Heart right ventricle (tissue), 16 donors: ENCODE results near the gene ACAA2. TPM values are rescaled to one million over a fixed set of nuclear protein-coding genes. Genes with fewer than 3 reads are reported as not detected.

Experiments used
- ATAC-seq, 8 donors: fragments of 200-7000 bp; cut with Tn5 transposase; one replicate each; pipeline ENCODE4 v1.9.1; 2020; ENCODE audit warnings: mild to moderate bottlenecking in 8 of 8, moderate library complexity in 8 of 8, moderate number of reproducible peaks in 1 of 8
- DNase-seq, 2 donors: peaks; one replicate each; pipeline ENCODE4 v3.0.0-alpha.2; 2020
- H3K27ac ChIP-seq, 10 donors: fragments of 200-600 bp; sonication (generic) in 2 of 10; one replicate each; pipeline versions ENCODE4 v1.5.0 to v1.8.0; 2020 to 2022; ENCODE audit warnings: mild to moderate bottlenecking in 3 of 10
- H3K27me3 ChIP-seq, 7 donors: fragments of 200-600 bp; one replicate each; pipeline ENCODE4 v1.8.0; 2021 to 2022; ENCODE audit warnings: mild to moderate bottlenecking in 2 of 7
- H3K36me3 ChIP-seq, 9 donors: fragments of 200-600 bp; sonication (generic) in 1 of 9; one replicate each; pipeline versions ENCODE4 v1.5.0 to v1.8.0; 2020 to 2022; ENCODE audit warnings: mild to moderate bottlenecking in 2 of 9
- H3K4me1 ChIP-seq, 9 donors: fragments of 200-600 bp; sonication (generic) in 1 of 9; one replicate each; pipeline versions ENCODE4 v1.5.0 to v1.8.0; 2020 to 2022; ENCODE audit warnings: mild to moderate bottlenecking in 4 of 9
- H3K4me3 ChIP-seq, 10 donors: fragments of 200-600 bp; sonication (generic) in 2 of 10; one replicate each; pipeline versions ENCODE4 v1.5.0 to v1.8.0; 2020 to 2022; ENCODE audit warnings: mild to moderate bottlenecking in 7 of 10, moderate library complexity in 2 of 10
- H3K9me3 ChIP-seq, 11 donors: fragments of 200-600 bp in 10 of 11; sonication (generic) in 2 of 11; one replicate each; pipeline versions ENCODE4 v1.5.0 to v1.8.0; 2013 to 2022; ENCODE audit warnings: mild to moderate bottlenecking in 2 of 11, control low read depth in 1 of 11, moderate library complexity in 1 of 11
- CTCF ChIP-seq, 9 donors: fragments of 200-600 bp; sonication (generic) in 2 of 9; IDR thresholded peaks; one replicate each; pipeline versions ENCODE4 v1.5.0 to v1.8.0; 2021 to 2022; ENCODE audit warnings: antibody characterized with exemption in 9 of 9, mild to moderate bottlenecking in 5 of 9, moderate library complexity in 1 of 9
- WGBS, 2 donors: extraction: QIAGEN DNeasy Blood & Tissue Kit; methylation state at CpG; one replicate each; pipeline ENCODE4 v1.1.7; 2013; ENCODE audit warnings: inconsistent platforms in 1 of 2; 5-methylcytosine and 5-hydroxymethylcytosine counted together
- intact Hi-C, 10 donors: fragments of 100-400 bp; cut with DNase I; formaldehyde crosslinking; loops; one replicate each; pipeline versions ENCODE4 v1.11.1 to v1.14.2; 2022
- polyA plus RNA-seq, 2 donors: library from polyadenylated mRNA; stranded (reverse); fragments of 200-250 nt; gene quantifications; one replicate each; pipeline ENCODE4 v1.2.3, GENCODE V29; 2013
- total RNA-seq, 10 donors: library from RNA; stranded (reverse); fragmentation: NEBNext Ultra II Directional in 3 of 10; extraction: Animal tissue kit (Norgen Biotek cat#: 25700) in 3 of 10; gene quantifications; one replicate each; pipeline versions ENCODE4 v1.2.1 to v1.2.4, GENCODE V29; 2021 to 2023
- donor health status: Arrhythmogenic right ventricular cardiomyopathy.
- donor health status: ischemic (EF 13 %, LVEDD 7.1; RV severe dilation, severe dysfunction).
- donor health status: healthy with polysubstance abuse.
- donor health status: DM: no; HTN: yes; CAD: no.
- donor health status: DM: no; HTN: no; CAD: no.
- donor health status: ischemic (EF 25% LVEDD 6.9; RV normal size, moderate dysfunction).
- donor health status: ischemic (EF 25% LVEDD 5.7; RV mildly dilated, moderate dysfunction).
- donor health status: healthy.
- donor health status: DM: yes; HTN: yes; CAD: no.
- donor health status: Ischemic cardiomyopathy.
- donor health status: ischemic (EF 35%, LVEDD 5.7; RV mildly dilated, moderate dysfunction).
- donor health status: nonischemic (EF 11% LVEDD 7.7; RV severe dilation, severe dysfunction).
- donor health status: DM: yes; HTN: yes; CAD: no.
- donor health status: PGD.
- donor health status: ischemic (EF 29% LVEDD 5.4; RV normal size, mild dysfunction).
- donor health status: nonischemic (EF 23%, LVEDD 6.1; RV moderate dilation, normal function).

ACAA2 gene
- total and polyA plus RNA-seq, 12 donors: 46.7 to 377 (median 247) TPM

DNA sequence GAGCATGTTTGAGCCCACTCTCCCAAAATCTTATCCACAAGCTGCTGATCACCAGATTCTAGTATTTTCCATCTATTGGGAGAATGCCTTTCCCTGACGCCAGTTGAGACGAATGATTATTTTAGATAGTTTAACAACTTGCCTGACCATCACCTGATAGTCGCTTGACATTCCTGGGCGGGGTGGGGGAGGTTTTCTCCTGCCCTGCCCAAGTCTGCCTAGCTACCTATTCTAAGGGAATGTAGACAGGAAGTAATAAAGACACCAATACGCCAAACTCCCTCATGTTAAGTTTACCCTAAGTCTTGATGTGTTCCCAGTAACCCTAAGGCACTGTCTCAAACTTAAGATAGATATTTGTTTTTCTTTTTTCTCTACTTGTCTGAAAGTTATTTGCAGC, 4.6 kb upstream of the ACAA2 start:
- intact Hi-C loops: no loop called here
- WGBS, 2 donors: 94 to 97% methylated on average over 5 of the region's 5 CpGs
- H3K27ac ChIP-seq: no peak overlapping the region
- H3K4me3 ChIP-seq: no peak overlapping the region
- H3K36me3 ChIP-seq: peaks cover 0 to 7% (median 0%) of the 10 kb centered on the region in 9 donors
- peaks cover 0 to 14% (median 3%) of the 10 kb centered on the region in 9 donors for H3K4me1 ChIP-seq
- H3K27me3 ChIP-seq: no peaks in the 10 kb centered on the region
- H3K9me3 ChIP-seq: no peaks in the 10 kb centered on the region
- DNase-seq (no peak), ATAC-seq (no peak)
- TF ChIP-seq CTCF (IDR thresholded peaks at IDR 0.05): no peak

DNA sequence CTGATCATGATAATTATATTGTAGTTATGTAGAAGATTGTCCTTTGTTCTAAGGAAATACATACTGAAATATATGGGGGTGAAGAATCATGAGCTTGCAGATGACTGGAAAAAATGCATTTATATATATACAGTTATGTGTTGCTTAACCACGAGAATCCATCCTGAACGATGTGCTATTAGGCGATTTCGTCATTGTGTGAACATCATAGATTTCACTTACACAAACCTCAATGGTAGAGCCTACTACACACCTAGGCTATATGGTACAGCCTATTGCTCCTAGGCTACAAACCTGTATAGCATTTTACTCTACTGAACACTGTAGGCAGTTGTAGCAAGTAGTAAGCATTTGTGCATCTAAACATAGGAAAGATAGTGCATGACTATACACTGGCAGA, 2.6 kb upstream of the ACAA2 start:
- ATAC-seq (no peak), DNase-seq (no peak)
- intact Hi-C loops: no loop called here
- no peaks in the 10 kb centered on the region for H3K27me3 ChIP-seq
- TF ChIP-seq CTCF (IDR thresholded peaks at IDR 0.05): no peak
- peaks cover 3 to 33% (median 16%) of the 10 kb centered on the region in 9 donors for H3K4me1 ChIP-seq
- H3K36me3 ChIP-seq: peaks cover 0 to 7% (median 0%) of the 10 kb centered on the region in 9 donors
- no peak overlapping the region for H3K27ac ChIP-seq
- H3K4me3 ChIP-seq: no peak overlapping the region
- WGBS, 2 donors: 94 to 96% methylated on average over 4 of the region's 4 CpGs
- H3K9me3 ChIP-seq: no peaks in the 10 kb centered on the region

DNA sequence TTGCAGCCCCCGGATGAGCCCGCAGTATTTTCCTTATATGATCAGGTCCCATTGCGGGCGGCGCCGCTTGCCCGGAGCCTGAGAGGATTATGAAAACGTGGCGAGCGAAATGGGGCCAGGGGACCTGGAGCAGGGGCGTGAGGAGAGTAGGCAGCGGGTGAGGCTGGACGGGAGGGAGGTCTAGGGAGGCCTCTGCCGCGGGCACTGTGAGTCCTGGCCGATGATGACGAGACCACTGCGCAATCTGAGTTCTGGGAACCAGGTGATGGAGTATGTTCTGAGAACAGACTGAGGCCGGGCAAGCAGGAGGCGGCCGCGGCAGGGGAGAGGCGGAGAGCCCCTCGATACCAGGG, 790 bp upstream of the ACAA2 start:
- DNase-seq: peak in 1 of 2 donors; percentile 64
- H3K27me3 ChIP-seq: no peaks in the 10 kb centered on the region
- H3K9me3 ChIP-seq: peaks cover 0 to 11% (median 2%) of the 10 kb centered on the region in 11 donors
- peak; percentile 31 to 74 (median 68) for ATAC-seq
- H3K27ac ChIP-seq: peak overlapping the region; percentile 91 to 100 (median 98)
- no peak for TF ChIP-seq CTCF (IDR thresholded peaks at IDR 0.05)
- intact Hi-C loops: no loop called here
- WGBS, 2 donors: 0 to 1% methylated on average over 24 of the region's 24 CpGs
- H3K4me1 ChIP-seq: peaks cover 3 to 31% (median 16%) of the 10 kb centered on the region in 9 donors
- H3K4me3 ChIP-seq: peak overlapping the region; percentile 65 to 86 (median 74)
- peaks cover 0 to 7% (median 0%) of the 10 kb centered on the region in 9 donors for H3K36me3 ChIP-seq

DNA sequence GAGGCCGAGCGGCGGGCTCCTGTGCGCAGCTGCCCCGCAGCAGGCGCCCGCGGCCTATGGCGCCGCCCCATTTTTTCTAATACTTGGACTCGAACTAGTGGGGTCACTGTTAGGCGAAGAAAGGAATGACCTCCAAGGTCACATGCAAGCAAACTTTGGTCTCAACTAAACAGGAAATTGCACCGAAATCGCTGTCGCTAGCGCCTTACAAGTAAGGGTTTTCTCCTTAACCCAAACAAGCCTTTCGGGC, 339 bp downstream of the ACAA2 start:
- WGBS, 2 donors: 1% methylated on average over 17 of the region's 17 CpGs
- ATAC-seq (peak; percentile 22 to 61 (median 34)), DNase-seq (peak in 1 of 2 donors; percentile 45)
- Histone ChIP-seq H3K36me3 (peaks cover 0 to 7% (median 0%) of the 10 kb centered on the region in 9 donors), H3K27ac (peak overlapping the region; percentile 91 to 100 (median 98)), H3K9me3 (peaks cover 0 to 22% (median 4%) of the 10 kb centered on the region in 11 donors), H3K4me1 (peaks cover 3 to 31% (median 16%) of the 10 kb centered on the region in 9 donors), H3K4me3 (peak overlapping the region; percentile 65 to 86 (median 74)), H3K27me3 (no peaks in the 10 kb centered on the region)
- intact Hi-C loops: no loop called here
- TF ChIP-seq CTCF (IDR thresholded peaks at IDR 0.05): no peak
